ENCODE measurements around the gene TREH.

DNA sequence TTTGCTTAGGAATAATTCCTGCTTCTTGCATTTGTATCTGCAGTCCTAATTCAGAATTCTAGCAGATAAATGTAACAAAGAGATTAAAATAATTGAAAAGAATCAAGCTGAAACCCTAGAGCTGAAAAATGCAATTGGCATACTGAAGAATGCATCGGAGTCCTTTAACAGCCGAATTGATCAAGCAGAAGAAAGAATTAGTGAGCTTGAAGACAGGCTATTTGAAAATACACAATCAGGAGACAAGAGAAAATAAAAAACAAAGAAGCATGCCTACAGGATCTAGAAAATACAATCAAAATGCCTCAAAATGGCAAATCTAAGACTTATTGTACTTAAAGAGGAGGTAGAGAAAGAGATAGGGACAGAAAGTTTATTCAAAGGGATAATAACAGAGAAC lies 8.2 kb downstream of the TREH start:
- TF ChIP-seq, protein P1, sequence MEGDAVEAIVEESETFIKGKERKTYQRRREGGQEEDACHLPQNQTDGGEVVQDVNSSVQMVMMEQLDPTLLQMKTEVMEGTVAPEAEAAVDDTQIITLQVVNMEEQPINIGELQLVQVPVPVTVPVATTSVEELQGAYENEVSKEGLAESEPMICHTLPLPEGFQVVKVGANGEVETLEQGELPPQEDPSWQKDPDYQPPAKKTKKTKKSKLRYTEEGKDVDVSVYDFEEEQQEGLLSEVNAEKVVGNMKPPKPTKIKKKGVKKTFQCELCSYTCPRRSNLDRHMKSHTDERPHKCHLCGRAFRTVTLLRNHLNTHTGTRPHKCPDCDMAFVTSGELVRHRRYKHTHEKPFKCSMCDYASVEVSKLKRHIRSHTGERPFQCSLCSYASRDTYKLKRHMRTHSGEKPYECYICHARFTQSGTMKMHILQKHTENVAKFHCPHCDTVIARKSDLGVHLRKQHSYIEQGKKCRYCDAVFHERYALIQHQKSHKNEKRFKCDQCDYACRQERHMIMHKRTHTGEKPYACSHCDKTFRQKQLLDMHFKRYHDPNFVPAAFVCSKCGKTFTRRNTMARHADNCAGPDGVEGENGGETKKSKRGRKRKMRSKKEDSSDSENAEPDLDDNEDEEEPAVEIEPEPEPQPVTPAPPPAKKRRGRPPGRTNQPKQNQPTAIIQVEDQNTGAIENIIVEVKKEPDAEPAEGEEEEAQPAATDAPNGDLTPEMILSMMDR (conservative IDR thresholded peaks at IDR 0.05; ENCODE audit: low read depth, low read length): no peak
- no peak for TF ChIP-seq EZH2 (IDR thresholded peaks at IDR 0.05; ENCODE audit: borderline replicate concordance, low read depth, low read length, poor library complexity, severe bottlenecking)

Measured in A673 (cell line).